Hepatocyte (in vitro differentiated cells): ENCODE data around the gene AIFM1.

Experiments used
- CTCF ChIP-seq: fragments of 200-600 bp; sonication (generic); IDR thresholded peaks from 2 replicates; pipeline ENCODE4 v1.5.1; 2016; ENCODE audit warnings: antibody characterized with exemption, mild to moderate bottlenecking; ENCODE audit not compliant: poor library complexity
- EZH2 ChIP-seq: fragments of 200-600 bp; sonication (generic); IDR thresholded peaks from 2 replicates; pipeline ENCODE4 v1.6.1; 2016; ENCODE audit warnings: antibody characterized with exemption, mild to moderate bottlenecking, borderline replicate concordance
- EZH2phosphoT487 ChIP-seq: fragments of 200-600 bp; sonication (generic); IDR thresholded peaks from one replicate; pipeline ENCODE4 v1.6.1; 2018; ENCODE audit warnings: antibody characterized with exemption, mild to moderate bottlenecking, low read depth, moderate library complexity; ENCODE audit not compliant: unreplicated experiment, severe bottlenecking

- no peak for TF ChIP-seq CTCF
- TF ChIP-seq EZH2: no peak
- TF ChIP-seq EZH2phosphoT487: no peak
Measured at GRCh38 chrX:130179170-130179569, 13.5 kb upstream of the AIFM1 start.
